GM23248 (cell line): ENCODE results near the gene CDC25A. TPM values are rescaled to one million over a fixed set of nuclear protein-coding genes. Genes with fewer than 3 reads are reported as not detected.
A peak's percentile ranks its signal among the peaks of the same experiment; 100 is the strongest.

Experiments used
- DNase-seq: peaks from one replicate; pipeline ENCODE4 v3.0.0-alpha.2; 2015
- H2AFZ ChIP-seq: fragments of 200-600 bp; sonication (generic); 2 replicates; pipeline ENCODE4 v1.6.1; 2016; ENCODE audit warnings: antibody characterized with exemption
- H3F3A ChIP-seq: fragments of 200-600 bp; sonication (generic); 2 replicates; pipeline ENCODE4 v1.6.1; 2016; ENCODE audit warnings: mild to moderate bottlenecking, antibody characterized with exemption, mixed run types; ENCODE audit not compliant: insufficient read depth
- H3K27ac ChIP-seq: fragments of 200-600 bp; sonication (generic); 2 replicates; pipeline ENCODE4 v1.5.1; 2016; ENCODE audit warnings: mild to moderate bottlenecking
- H3K27me3 ChIP-seq: fragments of 200-600 bp; sonication (generic); replicated peaks from 2 replicates; pipeline ENCODE4 v1.6.1; 2016; ENCODE audit warnings: mild to moderate bottlenecking; ENCODE audit not compliant: insufficient read depth
- H3K36me3 ChIP-seq: fragments of 200-600 bp; sonication (generic); 2 replicates; pipeline ENCODE4 v1.6.1; 2016; ENCODE audit warnings: low read depth, mild to moderate bottlenecking
- H3K4me1 ChIP-seq: fragments of 200-600 bp; sonication (generic); 2 replicates; pipeline ENCODE4 v1.6.1; 2016; ENCODE audit warnings: mild to moderate bottlenecking; ENCODE audit not compliant: insufficient read depth
- H3K4me2 ChIP-seq: fragments of 200-600 bp; sonication (generic); one replicate; pipeline ENCODE4 v1.6.1; 2016; ENCODE audit warnings: mild to moderate bottlenecking; ENCODE audit not compliant: unreplicated experiment
- H3K4me3 ChIP-seq: fragments of 200-600 bp; sonication (generic); 2 replicates; pipeline ENCODE4 v1.5.1; 2016; ENCODE audit warnings: mild to moderate bottlenecking
- H3K79me2 ChIP-seq: fragments of 200-600 bp; sonication (generic); 2 replicates; pipeline ENCODE4 v1.6.1; 2016; ENCODE audit warnings: mild to moderate bottlenecking; ENCODE audit not compliant: insufficient read depth
- H3K9ac ChIP-seq: fragments of 200-600 bp; sonication (generic); 2 replicates; pipeline ENCODE4 v1.6.1; 2016; ENCODE audit warnings: mild to moderate bottlenecking
- H3K9me2 ChIP-seq: fragments of 200-600 bp; sonication (generic); 2 replicates; pipeline ENCODE4 v1.6.1; 2016; ENCODE audit warnings: mixed run types, mild to moderate bottlenecking, moderate library complexity; ENCODE audit not compliant: insufficient read depth
- H3K9me3 ChIP-seq: fragments of 200-600 bp; sonication (generic); one replicate; pipeline ENCODE4 v1.6.1; 2017; ENCODE audit warnings: low read depth
- H4K20me1 ChIP-seq: fragments of 200-600 bp; sonication (generic); 2 replicates; pipeline ENCODE4 v1.6.0; 2016; ENCODE audit not compliant: insufficient read depth
- EZH2 ChIP-seq: fragments of 200-600 bp; sonication (generic); IDR thresholded peaks from 2 replicates; pipeline ENCODE4 v1.6.1; 2018; ENCODE audit warnings: antibody characterized with exemption, mild to moderate bottlenecking; ENCODE audit not compliant: insufficient read depth, poor library complexity, severe bottlenecking
- EZH2phosphoT487 ChIP-seq: fragments of 200-600 bp; sonication (generic); IDR thresholded peaks from 2 replicates; pipeline ENCODE4 v1.6.1; 2018; ENCODE audit warnings: antibody characterized with exemption, moderate library complexity, mild to moderate bottlenecking, low read depth; ENCODE audit not compliant: insufficient read depth
- WGBS, 2 experiments: methylation state at CpG; one replicate each; pipeline ENCODE4 v1.1.6; 2015 to 2017; ENCODE audit warnings: low lambda C conversion rate in 2 of 2, low coverage in 1 of 2; ENCODE audit errors: missing lambda C conversion rate in 2 of 2; 5-methylcytosine and 5-hydroxymethylcytosine counted together
- in situ Hi-C: fragments of 300-500 bp; cut with MboI; formaldehyde crosslinking; loops from 2 replicates; pipeline ENCODE4 v1.15.0; 2020
- polyA plus RNA-seq: library from polyadenylated mRNA; unstranded; fragments of >200 nt; fragmentation: Nextera tagmentation; extraction: Ambion mirVana; gene quantifications from 2 replicates; pipeline ENCODE4 v1.2.1, GENCODE V29; 2016
- total RNA-seq: library from RNA; depleted of rRNA; stranded (reverse); fragments of >200 nt; shearing (Covaris generic); gene quantifications from 2 replicates; pipeline ENCODE4 v1.2.3, GENCODE V29; 2014

Gene CDC25A
- total and polyA plus RNA-seq, 2 experiments from 2014 or later, result 1.5 to 4.3 TPM

GRCh38 chr3:48125886-48126622 is 62.2 kb downstream of the CDC25A start:
- in situ Hi-C loops, result no loop called here
- Histone ChIP-seq H3K4me1 (peaks cover 33% of the 10 kb centered on the region), H3K9me3 (no peaks in the 10 kb centered on the region), H3K27ac (no peak overlapping the region), H3K27me3 (no peaks in the 10 kb centered on the region), H3K4me3 (no peak overlapping the region), H3K79me2 (no peaks in the 10 kb centered on the region), H4K20me1 (no peaks in the 10 kb centered on the region), H3K4me2 (no peak overlapping the region), H3K36me3 (no peaks in the 10 kb centered on the region), H3K9ac (no peak overlapping the region), H3F3A (peaks cover 38% of the 10 kb centered on the region), H2AFZ (no peak overlapping the region), H3K9me2 (no peaks in the 10 kb centered on the region)
- no peak for DNase-seq
- TF ChIP-seq EZH2phosphoT487, result no peak
- no peak for TF ChIP-seq EZH2
- 92 to 95% methylated on average over 9 of the region's 9 CpGs for WGBS, 2 experiments

- H3K27ac ChIP-seq, result peak overlapping the region; percentile 74
- no peak overlapping the region for H3K4me3 ChIP-seq
- H3F3A ChIP-seq, result peaks cover 29% of the 10 kb centered on the region
- H3K4me2 ChIP-seq, result peak overlapping the region; percentile 60
- in situ Hi-C loops, result no loop called here
- H3K9me2 ChIP-seq, result no peaks in the 10 kb centered on the region
- DNase-seq, result peak; percentile 90
- H3K9ac ChIP-seq, result peak overlapping the region; percentile 60; the same call in 1 of the 2 replicates
- peaks cover 24% of the 10 kb centered on the region for H3K4me1 ChIP-seq
- no peaks in the 10 kb centered on the region for H3K27me3 ChIP-seq
- no peaks in the 10 kb centered on the region for H3K79me2 ChIP-seq
- 10 to 17% methylated on average over 8 of the region's 8 CpGs for WGBS, 2 experiments
- no peak overlapping the region for H2AFZ ChIP-seq
- TF ChIP-seq EZH2 (no peak), EZH2phosphoT487 (no peak)
- no peaks in the 10 kb centered on the region for H3K9me3 ChIP-seq
- no peaks in the 10 kb centered on the region for H4K20me1 ChIP-seq
- H3K36me3 ChIP-seq, result no peaks in the 10 kb centered on the region
Measured at GRCh38 chr3:48125013-48125705, 63.1 kb downstream of the CDC25A start.

GRCh38 chr3:48123346-48123745 is 64.9 kb downstream of the CDC25A start:
- no peak overlapping the region for H2AFZ ChIP-seq
- no peak overlapping the region for H3K9ac ChIP-seq
- DNase-seq, result no peak
- no peak for TF ChIP-seq EZH2
- TF ChIP-seq EZH2phosphoT487, result no peak
- peak overlapping the region; percentile 12 for H3K4me2 ChIP-seq
- no peaks in the 10 kb centered on the region for H3K9me2 ChIP-seq
- no peaks in the 10 kb centered on the region for H3K36me3 ChIP-seq
- no peaks in the 10 kb centered on the region for H3K27me3 ChIP-seq
- H3K27ac ChIP-seq, result no peak overlapping the region
- in situ Hi-C loops, result no loop called here
- no peaks in the 10 kb centered on the region for H3K9me3 ChIP-seq
- WGBS, 2 experiments, result 94 to 96% methylated on average over 6 of the region's 6 CpGs
- H3K4me1 ChIP-seq, result peaks cover 19% of the 10 kb centered on the region
- no peaks in the 10 kb centered on the region for H4K20me1 ChIP-seq
- H3F3A ChIP-seq, result peaks cover 22% of the 10 kb centered on the region
- no peak overlapping the region for H3K4me3 ChIP-seq
- H3K79me2 ChIP-seq, result no peaks in the 10 kb centered on the region

GRCh38 chr3:48122504-48122903 is 65.7 kb downstream of the CDC25A start:
- Histone ChIP-seq H3K4me1 (peaks cover 19% of the 10 kb centered on the region), H3K9me2 (no peaks in the 10 kb centered on the region), H3K36me3 (no peaks in the 10 kb centered on the region), H3K4me2 (no peak overlapping the region), H3F3A (peaks cover 22% of the 10 kb centered on the region), H3K4me3 (no peak overlapping the region), H3K9me3 (no peaks in the 10 kb centered on the region), H3K9ac (no peak overlapping the region), H3K27ac (no peak overlapping the region), H3K27me3 (no peaks in the 10 kb centered on the region), H3K79me2 (no peaks in the 10 kb centered on the region), H4K20me1 (no peaks in the 10 kb centered on the region), H2AFZ (no peak overlapping the region)
- DNase-seq, result no peak
- in situ Hi-C loops, result no loop called here
- WGBS, 2 experiments, result 85 to 88% methylated on average over 5 of the region's 5 CpGs
- TF ChIP-seq EZH2phosphoT487 (no peak), EZH2 (no peak)
